HepG2 (cell line): ENCODE measurements around the gene SMCO1. TPM values are rescaled to one million over a fixed set of nuclear protein-coding genes. Genes with fewer than 3 reads are reported as not detected.

ENCODE experiments used
- ATAC-seq: fragments of 200-7000 bp; cut with Tn5 transposase; 3 replicates; pipeline ENCODE4 v1.9.1; 2020; ENCODE audit warnings: mild to moderate bottlenecking, moderate library complexity
- BruUV-seq: library from RNA; stranded (reverse); fragments of 400-500 nt; replicated peaks from 2 replicates; lab custom pipeline; 2021; lab: Mats Ljungman, UMichigan
- CTCF ChIA-PET: fragments of 300-600 bp; formaldehyde crosslinking; extraction: SDS; loops from one replicate; lab custom pipeline; 2021; ENCODE audit warnings: low total read pairs, inconsistent platforms, low intra/inter-chr PET ratio; lab: Yijun Ruan, JAX
- POLR2A ChIA-PET: fragments of 350-600 bp; sonication (Branson Sonifier 250); formaldehyde crosslinking; loops from one replicate; lab custom pipeline; 2020; ENCODE audit warnings: antibody characterized with exemption, inconsistent platforms; lab: Yijun Ruan, JAX
- DNase-seq: peaks from one replicate; pipeline ENCODE4 v3.0.0-alpha.2; 2015; ENCODE audit warnings: low spot score
- FAIRE-seq: peaks from 3 replicates; lab custom pipeline; 2011; peaks lifted over from hg19 to GRCh38; lab: Jason Lieb, UNC
- H2AFZ ChIP-seq: one replicate; pipeline ENCODE4 v1.6.1; 2011; ENCODE audit warnings: low read length, inconsistent platforms
- H3K27ac ChIP-seq: fragments of 300-600 bp; 3 replicates; pipeline ENCODE4 v1.8.0; 2011; ENCODE audit warnings: mixed run types, mild to moderate bottlenecking, mixed read lengths, low read length, inconsistent platforms; ENCODE audit not compliant: insufficient read depth; ENCODE audit errors: extremely low read length
- H3K27me3 ChIP-seq, 2 experiments: fragments of 200-600 bp in 1 of 2; 2 replicates in 1 of 2; 3 replicates in 1 of 2; pipeline versions ENCODE4 v1.6.0 to v1.8.0; 2011; ENCODE audit warnings: low read length in 2 of 2, mild to moderate bottlenecking in 2 of 2, moderate library complexity in 2 of 2, inconsistent platforms in 1 of 2; ENCODE audit not compliant: insufficient read depth in 2 of 2, control insufficient read depth in 1 of 2
- H3K36me3 ChIP-seq, 2 experiments: fragments of 200-600 bp in 1 of 2; replicated peaks in 1 of 2; 2 replicates in 1 of 2; 3 replicates in 1 of 2; pipeline versions ENCODE4 v1.5.1 to v1.8.0; 2011; ENCODE audit warnings: low read length in 2 of 2, inconsistent platforms in 1 of 2; ENCODE audit not compliant: insufficient read depth in 2 of 2, control insufficient read depth in 1 of 2
- H3K4me1 ChIP-seq: 2 replicates; pipeline ENCODE4 v1.5.1; 2012; ENCODE audit warnings: low read length, inconsistent platforms; ENCODE audit not compliant: insufficient read depth
- H3K4me2 ChIP-seq: 2 replicates; pipeline ENCODE4 v1.6.0; 2011; ENCODE audit warnings: low read depth, low read length, inconsistent platforms
- H3K4me3 ChIP-seq, 3 experiments: fragments of 200-600 bp in 1 of 3; sonication (generic), shearing (Covaris generic) in 1 of 3; replicated peaks in 1 of 3; 2 replicates each; pipeline ENCODE4 v1.5.1; 2011 to 2016; ENCODE audit warnings: low read length in 3 of 3, inconsistent platforms in 2 of 3, low read depth in 2 of 3, mild to moderate bottlenecking in 2 of 3, control low read depth in 1 of 3, mixed read lengths in 1 of 3; ENCODE audit not compliant: insufficient read depth in 1 of 3
- H3K79me2 ChIP-seq: one replicate; pipeline ENCODE4 v1.6.1; 2011; ENCODE audit warnings: low read length, inconsistent platforms; ENCODE audit not compliant: insufficient read depth
- H3K9ac ChIP-seq: 2 replicates; pipeline ENCODE4 v1.6.0; 2011; ENCODE audit warnings: mild to moderate bottlenecking, low read depth, low read length, inconsistent platforms; ENCODE audit not compliant: insufficient read depth
- H3K9me3 ChIP-seq: 2 replicates; pipeline ENCODE4 v1.5.1; 2012; ENCODE audit warnings: mild to moderate bottlenecking, low read length
- H4K20me1 ChIP-seq: 2 replicates; pipeline ENCODE4 v1.6.0; 2011; ENCODE audit warnings: inconsistent platforms, mild to moderate bottlenecking, low read length, moderate library complexity; ENCODE audit not compliant: insufficient read depth
- ATM ChIP-seq: fragments of 450-650 bp; IDR thresholded peaks from 2 replicates; pipeline ENCODE4 v1.7.1; 2017; ENCODE audit warnings: mild to moderate bottlenecking, borderline replicate concordance
- HDAC1 ChIP-seq: sonication (generic); formaldehyde crosslinking; IDR thresholded peaks from 2 replicates; pipeline ENCODE4 v1.5.1; 2020; ENCODE audit warnings: mild to moderate bottlenecking, missing genetic modification reagents
- JARID2 ChIP-seq: sonication (generic); formaldehyde crosslinking; IDR thresholded peaks from 2 replicates; pipeline ENCODE4 v1.8.1; 2023; ENCODE audit warnings: missing genetic modification reagents, inconsistent platforms; ENCODE audit not compliant: insufficient replicate concordance
- JUNB ChIP-seq: sonication (generic); formaldehyde crosslinking; IDR thresholded peaks from 2 replicates; pipeline ENCODE4 v1.8.0; 2022; ENCODE audit warnings: missing genetic modification reagents, mild to moderate bottlenecking, borderline replicate concordance
- MEIS1 ChIP-seq: sonication (generic); formaldehyde crosslinking; IDR thresholded peaks from 2 replicates; pipeline ENCODE4 v1.9.0; 2021; ENCODE audit warnings: mild to moderate bottlenecking, missing genetic modification reagents, moderate library complexity, borderline replicate concordance
- MLX ChIP-seq: IDR thresholded peaks from 2 replicates; pipeline ENCODE4 v1.6.1; 2016
- SP140L ChIP-seq: sonication (generic); formaldehyde crosslinking; IDR thresholded peaks from 2 replicates; pipeline ENCODE4 v1.4.0; 2020; ENCODE audit warnings: missing genetic modification reagents, borderline replicate concordance
- ZC3H13 ChIP-seq: sonication (generic); formaldehyde crosslinking; IDR thresholded peaks from 2 replicates; pipeline ENCODE4 v1.8.1; 2023; ENCODE audit warnings: mild to moderate bottlenecking, missing genetic modification reagents, moderate library complexity
- ZNF383 ChIP-seq: sonication (generic); formaldehyde crosslinking; IDR thresholded peaks from 2 replicates; pipeline ENCODE4 v1.4.0; 2020; ENCODE audit warnings: missing genetic modification reagents, mild to moderate bottlenecking, borderline replicate concordance
- ZNF572 ChIP-seq: sonication (generic); formaldehyde crosslinking; IDR thresholded peaks from 2 replicates; pipeline ENCODE4 v1.5.1; 2020; ENCODE audit warnings: mild to moderate bottlenecking, missing genetic modification reagents
- ZNF660 ChIP-seq: sonication (generic); formaldehyde crosslinking; IDR thresholded peaks from 2 replicates; pipeline ENCODE4 v1.5.1; 2020; ENCODE audit warnings: mild to moderate bottlenecking, low read depth, missing genetic modification reagents, borderline replicate concordance
- ZNF7 ChIP-seq: IDR thresholded peaks from 2 replicates; pipeline ENCODE4 v1.6.1; 2016; ENCODE audit warnings: missing biosample characterization, missing genetic modification reagents
- ZNF761 ChIP-seq: sonication (generic); formaldehyde crosslinking; conservative IDR thresholded peaks from 2 replicates; pipeline ENCODE4 v1.4.0; 2020; ENCODE audit warnings: mild to moderate bottlenecking, missing genetic modification reagents
- ZSCAN22 ChIP-seq: sonication (generic); formaldehyde crosslinking; IDR thresholded peaks from 2 replicates; pipeline ENCODE4 v1.4.0; 2020; ENCODE audit warnings: mild to moderate bottlenecking, missing genetic modification reagents
- WGBS: methylation state at CpG from one replicate; pipeline ENCODE4 v1.1.6; 2017; ENCODE audit warnings: low lambda C conversion rate; 5-methylcytosine and 5-hydroxymethylcytosine counted together
- in situ Hi-C: cut with HindIII; loops from 2 replicates; pipeline ENCODE4 v1.10.0; 2017; ENCODE audit warnings: low pct_unique_long_range_greater_than_20kb; ENCODE audit not compliant: extremely low pct_ligation_motif_present
- intact Hi-C: fragments of 100-400 bp; cut with micrococcal nuclease; formaldehyde crosslinking; loops from one replicate; pipeline ENCODE4 v1.10.0; 2022; ENCODE audit not compliant: unreplicated experiment
- polyA plus RNA-seq, 8 experiments: library from polyadenylated mRNA; depleted of rRNA in 3 of 8; stranded (reverse) in 7 of 8; unstranded in 1 of 8; fragments of >200 nt; fragmentation: Illumina TruSeq in 4 of 8; extraction: Trizol in 4 of 8; gene quantifications; 2 replicates each; pipeline versions ENCODE4 v1.2.1 to v1.2.3, GENCODE V29; 2011 to 2016; ENCODE audit warnings: low read depth in 4 of 8, missing spikeins in 1 of 8, mixed read lengths in 1 of 8; ENCODE audit not compliant: insufficient read depth in 1 of 8
- total RNA-seq, 5 experiments: library from RNA; depleted of rRNA; stranded (reverse); fragments of >200 nt; fragmentation: Illumina TruSeq; extraction: Trizol; gene quantifications; 2 replicates each; pipeline ENCODE4 v1.2.3, GENCODE V29; 2016; ENCODE audit warnings: low read depth in 1 of 5
- TF ChIP-seq, protein P1 (sequence below): sonication (generic); formaldehyde crosslinking; IDR thresholded peaks from 2 replicates; pipeline ENCODE4 v1.4.0; 2020; ENCODE audit warnings: missing genetic modification reagents, mild to moderate bottlenecking, borderline replicate concordance

SMCO1 gene
- total and polyA plus RNA-seq, 2 of the 13 experiments (the other 11 are each of a cell fraction or from before 2014, with no cell fraction given): not detected

GRCh38 chr3:196517162-196517800, 2.1 kb upstream of the SMCO1 start:
- FAIRE-seq: no peak
- in situ Hi-C loops: loop anchor here (5.0 to 10.0 kb wide), 2 partner anchors 260 to 492 kb away; no protein-coding TSS in a partner anchor
- H2AFZ ChIP-seq: no peak overlapping the region

GRCh38 chr3:196514350-196514716, 813 bp downstream of the SMCO1 start:
- no peaks in the 10 kb centered on the region for H4K20me1 ChIP-seq
- in situ Hi-C loops: loop anchor here (10.0 kb wide), 1 partner anchor 490 kb away; no protein-coding TSS in a partner anchor
- no TSS peak for BruUV-seq
- H3K4me2 ChIP-seq: no peak overlapping the region
- peaks cover 19% of the 10 kb centered on the region for H3K4me1 ChIP-seq
- H3K79me2 ChIP-seq: no peaks in the 10 kb centered on the region
- ChIA-PET CTCF (no interaction called here), POLR2A (no interaction called here)
- no peak overlapping the region for H3K4me3 ChIP-seq
- H3K9me3 ChIP-seq: no peaks in the 10 kb centered on the region
- intact Hi-C loops: no loop called here
- H3K27ac ChIP-seq: no peak overlapping the region
- no peaks in the 10 kb centered on the region for H3K36me3 ChIP-seq
- H3K9ac ChIP-seq: no peak overlapping the region
- H2AFZ ChIP-seq: no peak overlapping the region
- DNase-seq (no peak), ATAC-seq (no peak), FAIRE-seq (no peak)
- H3K27me3 ChIP-seq: peaks cover 0 to 7% of the 10 kb centered on the region in 2 experiments; a peak in 4 of 5 replicates
- WGBS: 90% methylated on average over 1 of the region's 1 CpG
- TF ChIP-seq MLX (CRISPR knock-in tag) (no peak), ZNF383 (CRISPR knock-in tag) (no peak), MEIS1 (CRISPR knock-in tag) (no peak), ATM (no peak), ZNF7 (CRISPR knock-in tag) (no peak), ZSCAN22 (CRISPR knock-in tag) (no peak), ZC3H13 (CRISPR knock-in tag) (no peak), SP140L (CRISPR knock-in tag) (no peak), JUNB (CRISPR knock-in tag) (no peak), ZNF761 (CRISPR knock-in tag) (no peak), HDAC1 (CRISPR knock-in tag) (no peak), ZNF660 (CRISPR knock-in tag) (no peak)
- TF ChIP-seq, protein P1, sequence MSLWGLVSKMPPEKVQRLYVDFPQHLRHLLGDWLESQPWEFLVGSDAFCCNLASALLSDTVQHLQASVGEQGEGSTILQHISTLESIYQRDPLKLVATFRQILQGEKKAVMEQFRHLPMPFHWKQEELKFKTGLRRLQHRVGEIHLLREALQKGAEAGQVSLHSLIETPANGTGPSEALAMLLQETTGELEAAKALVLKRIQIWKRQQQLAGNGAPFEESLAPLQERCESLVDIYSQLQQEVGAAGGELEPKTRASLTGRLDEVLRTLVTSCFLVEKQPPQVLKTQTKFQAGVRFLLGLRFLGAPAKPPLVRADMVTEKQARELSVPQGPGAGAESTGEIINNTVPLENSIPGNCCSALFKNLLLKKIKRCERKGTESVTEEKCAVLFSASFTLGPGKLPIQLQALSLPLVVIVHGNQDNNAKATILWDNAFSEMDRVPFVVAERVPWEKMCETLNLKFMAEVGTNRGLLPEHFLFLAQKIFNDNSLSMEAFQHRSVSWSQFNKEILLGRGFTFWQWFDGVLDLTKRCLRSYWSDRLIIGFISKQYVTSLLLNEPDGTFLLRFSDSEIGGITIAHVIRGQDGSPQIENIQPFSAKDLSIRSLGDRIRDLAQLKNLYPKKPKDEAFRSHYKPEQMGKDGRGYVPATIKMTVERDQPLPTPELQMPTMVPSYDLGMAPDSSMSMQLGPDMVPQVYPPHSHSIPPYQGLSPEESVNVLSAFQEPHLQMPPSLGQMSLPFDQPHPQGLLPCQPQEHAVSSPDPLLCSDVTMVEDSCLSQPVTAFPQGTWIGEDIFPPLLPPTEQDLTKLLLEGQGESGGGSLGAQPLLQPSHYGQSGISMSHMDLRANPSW: no peak

More at GRCh38 chr3:196517162-196517800, 2.1 kb upstream of the SMCO1 start:
- POLR2A ChIA-PET: no interaction called here
- H3K9me3 ChIP-seq: no peaks in the 10 kb centered on the region
- H3K4me2 ChIP-seq: no peak overlapping the region
- intact Hi-C loops: loop anchor here (5.0 kb wide), 1 partner anchor 305 kb away; the partner anchor contains the start of gene ZDHHC19
- H3K79me2 ChIP-seq: no peaks in the 10 kb centered on the region
- no peak for TF ChIP-seq ZNF572
- no peak for TF ChIP-seq JARID2 (CRISPR knock-in tag)
- CTCF ChIA-PET: no interaction called here
- no peak overlapping the region for H3K27ac ChIP-seq
- WGBS: 51% methylated on average over 2 of the region's 2 CpGs
- DNase-seq (no peak), ATAC-seq (no peak)
- no peaks in the 10 kb centered on the region for H3K36me3 ChIP-seq
- no TSS peak for BruUV-seq
- no peaks in the 10 kb centered on the region for H4K20me1 ChIP-seq
- H3K27me3 ChIP-seq: peaks cover 0 to 16% of the 10 kb centered on the region in 2 experiments; a peak in 3 of 5 replicates
- no peak overlapping the region for H3K9ac ChIP-seq
- no peak overlapping the region for H3K4me3 ChIP-seq
- peaks cover 19% of the 10 kb centered on the region for H3K4me1 ChIP-seq
